Measurements from ENCODE around the gene SH3GL3.

SH3GL3 gene

GRCh38 chr15:83462026-83462425, 14.9 kb downstream of the SH3GL3 start:
- TF ChIP-seq CTCF (IDR thresholded peaks at IDR 0.05; ENCODE audit: low read depth, low read length) = no peak
- no peak overlapping the region for H3K4me3 ChIP-seq (ENCODE audit: low read depth, low read length)

DNA sequence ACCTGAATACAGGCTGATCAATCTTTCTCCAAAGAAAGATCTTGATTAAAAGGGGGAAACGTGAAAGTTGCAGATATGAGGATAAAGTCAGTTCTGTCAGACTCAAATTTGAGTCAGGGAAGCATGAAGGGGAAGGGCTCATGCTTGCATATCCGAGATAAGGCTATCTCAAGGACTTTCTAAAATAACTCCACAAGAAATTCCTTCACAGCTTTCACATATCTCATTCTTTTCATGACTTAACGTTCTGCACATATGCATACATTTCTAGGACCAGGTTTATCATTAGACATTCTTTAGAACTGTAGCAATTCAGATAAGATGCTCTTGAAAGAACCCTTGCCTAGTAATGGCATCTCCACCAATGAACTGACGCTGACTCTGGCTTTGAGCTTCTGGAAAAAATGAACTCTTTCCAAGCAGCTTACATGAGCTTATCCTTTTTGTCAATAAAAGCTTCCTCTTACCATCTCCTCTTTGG, 15.9 kb downstream of the SH3GL3 start:
- no peak overlapping the region for H3K4me3 ChIP-seq (ENCODE audit: low read depth, low read length)
- TF ChIP-seq CTCF (IDR thresholded peaks at IDR 0.05; ENCODE audit: low read depth, low read length) = no peak

DNA sequence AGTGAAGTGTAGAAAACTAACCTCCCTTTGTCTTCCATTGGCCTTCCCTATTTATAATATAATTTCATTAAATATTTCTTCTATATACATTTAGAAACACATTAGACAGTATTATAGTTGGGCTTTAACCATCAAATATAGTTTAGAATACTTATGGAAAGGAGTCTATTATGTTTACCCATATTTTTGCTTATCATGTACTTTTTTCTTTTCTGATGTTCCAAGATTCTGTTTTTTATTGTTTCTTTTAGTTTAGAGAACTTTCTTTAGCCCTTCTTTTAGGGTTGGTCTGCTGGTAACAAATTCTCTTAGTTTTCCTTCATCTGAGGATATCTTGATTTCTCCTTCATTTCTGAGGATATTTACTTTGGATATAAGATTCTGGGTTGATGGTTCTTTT, 23.7 kb downstream of the SH3GL3 start:
- no peak for TF ChIP-seq CTCF (IDR thresholded peaks at IDR 0.05; ENCODE audit: low read depth, low read length)
- no peak overlapping the region for H3K4me3 ChIP-seq (ENCODE audit: low read depth, low read length)

- no peak for TF ChIP-seq CTCF (IDR thresholded peaks at IDR 0.05; ENCODE audit: low read depth, low read length)
- no peak overlapping the region for H3K4me3 ChIP-seq (ENCODE audit: low read depth, low read length)
These were observed 24.2 kb downstream of the SH3GL3 start for GRCh38 chr15:83471307-83471866.

DNA sequence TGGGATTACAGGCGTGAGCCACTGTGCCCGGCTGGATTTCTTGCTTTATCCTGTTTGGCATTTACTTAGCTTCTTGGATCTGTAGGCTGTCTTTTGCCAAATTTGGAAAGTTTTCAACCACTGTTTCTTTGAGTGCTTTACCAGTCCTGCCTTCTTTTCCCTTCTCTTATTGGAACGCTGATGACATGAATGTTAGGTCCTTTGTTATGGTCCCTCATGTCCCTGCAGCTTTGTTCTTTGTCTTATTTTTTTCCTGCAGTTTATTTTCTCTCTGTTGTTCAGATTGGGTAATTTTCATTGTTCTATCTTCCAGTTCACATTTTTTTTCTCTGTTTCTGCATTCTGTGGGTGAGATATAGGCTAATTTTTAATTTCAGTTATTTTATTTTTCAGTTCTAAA, 25.0 kb downstream of the SH3GL3 start:
- H3K4me3 ChIP-seq (ENCODE audit: low read depth, low read length) = no peak overlapping the region
- no peak for TF ChIP-seq CTCF (IDR thresholded peaks at IDR 0.05; ENCODE audit: low read depth, low read length)

DNA sequence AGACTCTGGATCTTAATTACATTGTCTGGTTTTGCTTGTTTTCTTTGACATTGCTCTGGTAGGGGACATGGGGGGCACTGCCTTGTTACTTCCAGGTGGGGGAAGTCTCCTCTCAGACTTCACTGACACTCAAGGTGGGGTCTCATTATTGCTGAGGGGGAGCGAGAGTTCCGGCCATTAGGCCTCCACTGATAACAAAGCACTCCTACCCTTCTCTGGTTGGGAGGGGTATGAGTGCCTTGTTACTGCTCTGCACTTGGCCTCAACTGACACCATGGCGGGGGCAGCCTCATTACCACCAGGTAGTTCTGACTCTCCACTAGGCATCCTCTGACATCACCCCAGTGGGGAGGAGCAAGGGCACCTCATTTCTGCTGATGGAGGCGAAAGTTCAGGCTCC, 25.7 kb downstream of the SH3GL3 start:
- no peak overlapping the region for H3K4me3 ChIP-seq (ENCODE audit: low read depth, low read length)
- TF ChIP-seq CTCF (IDR thresholded peaks at IDR 0.05; ENCODE audit: low read depth, low read length) = no peak

DNA sequence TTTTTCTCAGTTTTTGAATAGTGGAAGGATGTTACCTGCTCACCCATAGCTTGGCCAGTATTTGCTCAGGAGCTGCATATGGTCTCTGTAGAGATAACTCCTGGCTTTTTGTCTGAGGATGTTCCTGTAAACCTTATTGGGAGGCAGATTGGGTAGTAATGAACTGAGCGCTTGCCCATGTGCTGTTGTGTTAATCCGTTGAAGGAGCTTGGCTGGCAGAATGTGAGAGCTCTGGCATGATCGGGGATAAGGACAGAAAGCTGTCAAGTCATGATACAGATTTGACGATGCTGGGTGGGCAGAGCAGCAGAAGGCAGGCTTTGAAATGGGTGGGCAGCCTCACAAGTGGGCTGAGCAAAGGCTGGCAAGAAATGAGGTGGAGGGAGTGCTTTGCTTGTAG, 27.4 kb downstream of the SH3GL3 start:
- TF ChIP-seq CTCF (IDR thresholded peaks at IDR 0.05; ENCODE audit: low read depth, low read length) = no peak
- H3K4me3 ChIP-seq (ENCODE audit: low read depth, low read length) = no peak overlapping the region

Data from WI38 (cell line).